NCI-H345 (cell line): Measurements from ENCODE around the gene COG8.
A peak's percentile ranks its signal among the peaks of the same experiment; 100 is the strongest.
"Not testable (repeated sequence)": the region's sequence is repeated elsewhere in the genome, so short reads cannot be mapped to it uniquely, and the experiment has no call there.

ENCODE experiments used
- DNase-seq: peaks from one replicate; lab custom pipeline; 2025; lab: John Stamatoyannopoulos, UW

The COG8 gene, protein sequence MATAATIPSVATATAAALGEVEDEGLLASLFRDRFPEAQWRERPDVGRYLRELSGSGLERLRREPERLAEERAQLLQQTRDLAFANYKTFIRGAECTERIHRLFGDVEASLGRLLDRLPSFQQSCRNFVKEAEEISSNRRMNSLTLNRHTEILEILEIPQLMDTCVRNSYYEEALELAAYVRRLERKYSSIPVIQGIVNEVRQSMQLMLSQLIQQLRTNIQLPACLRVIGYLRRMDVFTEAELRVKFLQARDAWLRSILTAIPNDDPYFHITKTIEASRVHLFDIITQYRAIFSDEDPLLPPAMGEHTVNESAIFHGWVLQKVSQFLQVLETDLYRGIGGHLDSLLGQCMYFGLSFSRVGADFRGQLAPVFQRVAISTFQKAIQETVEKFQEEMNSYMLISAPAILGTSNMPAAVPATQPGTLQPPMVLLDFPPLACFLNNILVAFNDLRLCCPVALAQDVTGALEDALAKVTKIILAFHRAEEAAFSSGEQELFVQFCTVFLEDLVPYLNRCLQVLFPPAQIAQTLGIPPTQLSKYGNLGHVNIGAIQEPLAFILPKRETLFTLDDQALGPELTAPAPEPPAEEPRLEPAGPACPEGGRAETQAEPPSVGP

DNA sequence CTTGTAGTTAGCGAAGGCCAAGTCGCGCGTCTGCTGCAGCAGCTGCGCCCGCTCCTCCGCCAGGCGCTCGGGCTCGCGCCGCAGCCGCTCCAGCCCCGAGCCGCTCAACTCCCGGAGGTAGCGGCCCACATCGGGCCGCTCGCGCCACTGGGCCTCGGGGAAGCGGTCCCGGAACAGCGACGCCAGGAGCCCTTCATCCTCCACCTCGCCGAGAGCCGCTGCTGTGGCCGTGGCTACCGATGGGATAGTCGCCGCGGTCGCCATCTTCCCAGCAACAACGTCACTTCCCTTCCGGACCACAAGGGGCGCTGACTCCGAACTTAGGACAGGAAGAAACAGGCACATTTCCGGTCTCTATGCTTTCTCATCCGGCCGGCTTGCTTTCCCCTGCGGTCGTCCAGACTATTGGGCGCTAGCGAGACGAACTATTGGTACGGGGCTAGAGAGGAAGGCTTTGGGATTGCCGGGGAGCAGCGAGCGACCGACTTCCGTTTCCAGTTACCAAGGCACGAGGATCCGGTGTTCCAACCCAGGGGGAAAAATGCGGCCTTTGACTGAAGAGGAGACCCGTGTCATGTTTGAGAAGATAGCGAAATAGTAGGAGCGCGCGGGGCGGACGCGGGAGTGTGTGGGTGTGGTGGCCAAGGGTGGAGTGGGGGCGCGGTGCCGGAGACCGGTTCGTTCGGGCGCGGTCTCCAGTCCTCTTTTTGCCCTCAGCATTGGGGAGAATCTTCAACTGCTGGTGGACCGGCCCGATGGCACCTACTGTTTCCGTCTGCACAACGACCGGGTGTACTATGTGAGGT, at the start of gene COG8, which contains the start of gene NIP7:
COG8 (minus strand) TSS at position 276 of the 806 bp plus-strand sequence; CDS start at position 264, 12 bp downstream.
NIP7 (plus strand) TSS at position 484 of the 806 bp plus-strand sequence; CDS start at position 542, 58 bp downstream.
- peak; percentile 96 for DNase-seq

DNA sequence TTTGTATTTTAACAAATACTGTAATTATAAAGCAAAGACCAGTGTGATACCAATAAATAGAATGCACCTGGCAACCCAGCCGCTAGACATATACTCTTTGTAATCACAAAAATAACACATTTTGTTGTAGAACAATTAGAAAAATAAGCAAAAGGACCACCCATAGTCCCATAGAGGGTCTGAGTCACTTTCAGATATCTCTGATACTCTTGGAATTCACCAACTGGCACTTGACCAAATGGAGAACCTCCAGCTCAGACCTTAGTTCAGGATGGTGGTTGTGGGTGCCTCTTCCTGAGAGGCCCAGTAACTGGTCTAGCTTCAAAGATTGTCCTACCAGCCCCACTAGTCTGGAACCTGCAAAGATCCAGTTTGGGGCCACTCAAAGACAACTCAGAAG, 47.2 kb upstream of the COG8 start:
- DNase-seq = no peak

- no peak for DNase-seq
These were observed 45.6 kb upstream of the COG8 start for GRCh38 chr16:69384974-69385373.

GRCh38 chr16:69382421-69382820, 43.1 kb upstream of the COG8 start:
- no peak for DNase-seq

- no peak for DNase-seq
These were observed 41.9 kb upstream of the COG8 start for GRCh38 chr16:69381231-69381630.

DNA sequence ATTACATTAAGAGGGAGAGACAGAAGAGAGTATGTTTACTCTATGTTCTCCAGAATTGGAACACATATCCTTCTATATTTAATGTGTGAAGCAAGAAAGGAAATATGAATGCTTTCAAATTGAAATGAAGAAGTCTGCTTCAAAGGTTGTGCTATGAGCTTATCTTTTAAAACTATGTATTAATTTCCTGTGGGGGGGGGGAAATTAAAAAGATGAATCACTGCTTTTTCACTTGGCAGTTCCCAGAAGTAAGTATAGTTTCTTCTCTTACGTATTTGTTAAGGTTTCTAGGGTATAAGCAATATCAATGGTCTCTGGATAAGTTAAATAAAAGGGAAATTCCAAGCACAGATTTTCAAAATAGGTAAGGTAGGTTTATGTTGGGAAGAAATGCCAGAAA, 39.4 kb upstream of the COG8 start:
- DNase-seq = no peak

DNA sequence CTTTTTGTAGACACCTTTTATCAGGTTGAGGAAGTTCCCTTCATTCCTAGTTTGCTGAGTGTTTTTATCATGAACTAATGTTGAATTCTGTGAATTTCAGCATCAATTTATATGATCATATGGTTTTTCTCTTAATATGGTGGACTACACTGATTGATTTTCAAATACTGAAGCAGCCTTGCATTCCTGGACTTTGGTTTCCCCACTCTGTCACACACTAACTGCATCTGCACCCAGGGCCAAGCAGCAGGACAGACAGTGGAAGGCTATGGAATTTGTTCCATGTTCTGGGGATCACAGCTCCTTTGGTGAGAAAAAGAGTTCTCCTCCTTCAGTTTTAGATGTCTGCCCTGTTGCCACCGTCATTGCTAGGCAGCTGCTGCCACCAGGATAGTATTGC, 38.7 kb upstream of the COG8 start:
- DNase-seq = no peak

- no peak for DNase-seq
These were observed 37.2 kb upstream of the COG8 start for GRCh38 chr16:69376393-69377059.

DNA sequence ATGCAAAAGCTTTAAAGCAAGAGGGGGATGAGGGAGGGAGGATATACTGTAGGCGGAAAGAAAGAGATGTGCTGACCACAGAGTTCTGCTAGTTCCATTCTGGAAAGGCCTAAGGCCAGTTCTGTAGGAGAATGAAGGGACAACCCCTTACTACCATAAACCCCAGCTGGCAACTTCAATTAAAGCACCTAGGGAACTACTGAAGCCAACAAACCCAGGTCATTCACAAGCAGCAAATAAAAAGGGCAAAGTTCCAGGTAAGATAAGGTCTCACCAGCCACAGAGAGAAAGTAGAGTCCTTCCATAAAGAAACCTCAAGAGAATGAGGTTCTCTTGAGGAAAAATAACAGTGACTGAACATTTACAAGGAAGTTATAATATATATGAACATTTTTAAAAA, 33.7 kb upstream of the COG8 start:
- no peak for DNase-seq

DNA sequence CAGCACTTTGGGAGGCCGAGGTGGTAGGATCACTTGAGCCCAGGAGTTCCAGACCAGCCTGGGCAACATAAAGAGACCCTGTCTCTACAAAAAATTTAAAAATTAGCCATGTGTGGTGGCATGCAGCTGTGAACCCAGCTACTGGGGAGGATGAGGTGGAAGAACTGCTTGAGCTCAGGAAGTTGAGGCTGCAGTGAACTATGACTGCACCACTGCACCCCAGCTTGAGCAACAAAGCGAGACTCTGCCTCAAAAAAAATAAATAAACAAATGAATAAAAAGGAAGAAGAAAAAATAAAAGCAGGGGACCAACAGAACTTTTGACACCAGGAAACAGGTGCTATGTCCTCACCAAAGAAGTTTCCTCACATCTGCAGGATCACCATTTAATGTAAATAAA, 32.2 kb upstream of the COG8 start:
- DNase-seq = no peak

DNA sequence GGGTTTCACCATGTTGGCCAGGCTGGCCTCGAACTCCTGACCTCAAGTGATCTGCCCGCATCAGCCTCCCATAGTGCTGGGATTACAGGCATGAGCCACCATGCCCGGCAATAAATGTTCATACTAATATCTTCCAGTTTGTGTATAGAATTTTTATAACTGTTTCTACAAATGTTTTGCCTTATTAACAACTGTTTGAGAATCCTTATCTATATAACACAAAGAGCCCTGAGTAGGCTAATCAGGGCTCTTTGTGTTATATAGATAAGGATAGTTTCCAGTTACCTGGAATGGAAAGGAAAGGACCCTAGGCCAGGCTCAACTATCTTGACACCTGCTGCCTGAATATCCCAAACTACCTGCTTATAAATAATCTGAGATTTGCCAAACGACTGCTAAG, 29.5 kb upstream of the COG8 start:
- DNase-seq = no peak

DNA sequence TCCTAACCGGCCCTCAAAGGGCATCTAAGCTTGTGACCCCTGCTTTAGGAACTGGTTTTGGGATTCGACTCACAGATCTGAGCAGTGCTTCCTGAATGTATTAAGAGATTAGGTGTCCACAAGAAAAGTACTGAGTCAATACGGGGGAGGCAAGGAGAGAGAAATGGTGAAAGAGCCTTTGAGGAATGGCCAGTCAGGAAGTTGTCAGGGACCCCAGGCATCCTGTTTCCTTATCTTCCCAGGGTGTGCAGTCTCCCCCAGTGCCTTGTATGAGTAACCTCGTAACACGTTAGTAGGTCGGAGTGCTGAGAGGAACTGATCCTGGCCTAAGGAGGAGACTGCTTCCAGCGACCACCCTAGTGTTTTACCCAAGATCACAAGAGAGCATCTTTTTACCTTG, 28.6 kb upstream of the COG8 start:
- DNase-seq = no peak

GRCh38 chr16:69366431-69366830, 27.1 kb upstream of the COG8 start:
- DNase-seq = no peak

- DNase-seq = no peak
These were observed 26.5 kb upstream of the COG8 start for GRCh38 chr16:69365901-69366300.

- DNase-seq = no peak
These were observed 24.7 kb upstream of the COG8 start for GRCh38 chr16:69364088-69364487.

DNA sequence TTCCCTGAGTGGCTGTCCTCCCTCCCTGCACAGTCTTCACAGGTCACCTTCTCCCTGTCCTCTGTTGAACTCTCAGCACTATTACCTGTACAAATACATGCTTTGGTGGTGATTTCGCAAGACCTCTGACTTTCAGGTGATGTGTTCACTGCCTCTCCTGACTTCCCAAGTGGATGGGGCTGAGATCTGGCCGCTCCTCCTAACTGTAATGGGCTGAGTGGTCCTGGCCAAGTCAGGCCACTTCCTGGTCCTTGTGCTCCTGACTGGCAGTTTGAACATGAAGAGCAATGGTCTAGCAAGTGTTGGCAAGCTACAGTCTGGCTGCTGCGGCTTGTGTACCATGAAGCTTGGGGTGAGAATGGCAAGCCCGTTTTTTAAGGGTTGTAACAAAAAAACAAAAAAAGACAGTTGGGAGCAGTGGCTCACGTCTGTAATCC, 23.9 kb upstream of the COG8 start:
- DNase-seq = no peak

DNA sequence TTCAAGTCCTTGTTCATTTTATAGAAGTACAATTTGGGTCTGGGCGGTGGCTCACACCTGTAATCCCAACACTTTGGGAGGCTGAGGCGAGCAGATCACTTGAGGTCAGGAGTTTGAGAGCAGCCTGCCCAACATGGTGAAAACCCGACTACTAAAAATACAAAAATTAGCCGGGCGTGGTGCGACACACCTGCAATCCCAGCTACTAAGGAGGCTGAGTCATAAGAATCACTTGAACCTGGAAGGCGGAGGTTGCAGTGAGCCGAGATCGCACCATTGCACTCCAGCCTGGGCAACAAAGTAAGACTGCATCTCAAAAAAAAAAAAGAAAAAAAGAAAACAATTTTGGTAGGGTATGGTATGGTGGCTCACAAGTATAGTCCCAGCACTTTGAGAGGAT, 20.7 kb upstream of the COG8 start:
- not testable (repeated sequence) for DNase-seq

DNA sequence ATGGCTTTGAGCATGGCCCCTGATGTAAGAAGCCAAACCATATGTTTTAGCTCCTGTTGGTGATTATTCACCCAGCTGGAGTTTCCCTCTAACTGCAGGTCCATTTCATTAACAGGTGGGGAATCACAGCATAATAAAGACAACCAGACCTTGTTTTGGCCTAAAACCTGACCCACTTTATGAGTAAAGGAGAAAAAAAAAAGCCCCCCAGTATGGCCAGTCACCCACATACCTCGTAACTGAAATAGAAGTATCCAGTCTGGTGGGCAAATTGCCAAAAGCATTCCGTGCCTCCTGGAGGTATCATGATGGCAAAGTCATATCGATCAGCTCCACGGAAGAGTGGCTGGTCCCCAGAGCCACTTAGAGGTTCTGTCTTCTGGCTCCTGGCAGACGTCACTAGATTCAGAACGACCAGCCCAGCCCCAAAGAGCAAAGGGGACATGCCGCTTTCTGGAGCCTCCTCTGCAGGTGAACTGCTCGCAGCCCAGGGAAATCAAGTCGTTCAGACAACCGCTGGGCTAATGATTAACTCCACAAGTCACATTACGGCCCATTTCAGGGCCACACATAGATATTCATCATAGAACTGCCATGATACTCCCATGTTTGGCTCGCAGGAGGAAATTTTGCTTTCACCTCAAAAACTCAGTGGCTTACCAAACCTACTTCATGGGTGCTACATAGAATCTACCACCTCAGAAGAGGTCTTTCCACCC, 12.1 kb upstream of the COG8 start, which contains the start of gene TMED6:
TMED6 (minus strand) TSS at position 478 of the 719 bp plus-strand sequence; CDS start at position 445, 33 bp downstream.
- no peak for DNase-seq

- DNase-seq = no peak
These were observed 11.3 kb upstream of the COG8 start for GRCh38 chr16:69350536-69351133.

GRCh38 chr16:69349536-69349935, 10.2 kb upstream of the COG8 start:
- DNase-seq = no peak

DNA sequence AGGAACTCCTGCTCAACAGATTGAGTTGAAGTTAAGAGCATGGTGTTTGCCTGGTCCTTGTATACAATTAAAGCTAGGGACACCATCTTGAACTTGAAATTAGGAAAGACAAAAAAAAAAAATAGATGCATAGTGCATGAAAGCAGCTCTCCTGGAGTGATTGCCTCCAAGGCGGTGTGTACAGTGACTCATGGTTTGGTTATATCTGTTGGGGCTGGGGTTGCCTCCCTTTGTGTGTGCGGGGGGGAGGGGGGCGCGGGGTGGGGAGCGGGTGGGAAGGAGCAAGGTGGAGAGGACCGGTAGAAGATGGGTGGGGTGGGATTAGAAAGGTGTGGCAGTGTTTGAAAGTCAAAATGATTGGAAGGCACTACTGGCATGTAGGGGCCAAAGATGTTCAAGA, 8.9 kb upstream of the COG8 start:
- DNase-seq = no peak
